22Rv1 (cell line): ENCODE data around the gene UBE2N.

Experiments
- ZFX ChIP-seq: fragments of 450-650 bp; IDR thresholded peaks from 2 replicates; pipeline ENCODE4 v1.6.1; 2017; ENCODE audit warnings: antibody characterized with exemption, borderline replicate concordance
- TF ChIP-seq, protein P1 (sequence below): fragments of 450-650 bp; IDR thresholded peaks from 2 replicates; pipeline ENCODE4 v1.5.1; 2017; ENCODE audit warnings: mild to moderate bottlenecking

DNA sequence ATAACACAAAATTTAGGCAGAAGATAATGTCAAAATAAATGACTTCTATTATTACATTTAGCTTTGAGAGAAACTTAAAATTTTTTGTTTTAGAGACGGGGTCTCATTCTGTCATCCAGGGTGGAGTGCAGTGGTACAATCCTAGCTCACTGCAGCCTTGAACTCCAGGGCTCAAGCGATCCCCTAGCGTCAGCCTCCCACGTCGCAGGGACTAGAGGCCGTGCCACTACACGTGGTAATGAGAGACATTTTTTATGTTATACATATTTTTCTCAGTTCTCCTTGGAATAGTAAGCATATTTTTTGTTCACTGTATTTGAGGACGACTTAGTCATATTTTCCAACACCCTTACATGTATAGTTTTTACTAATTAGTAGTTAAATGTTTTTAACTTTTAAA is 85.5 kb downstream of the UBE2N start:
- TF ChIP-seq, protein P1, sequence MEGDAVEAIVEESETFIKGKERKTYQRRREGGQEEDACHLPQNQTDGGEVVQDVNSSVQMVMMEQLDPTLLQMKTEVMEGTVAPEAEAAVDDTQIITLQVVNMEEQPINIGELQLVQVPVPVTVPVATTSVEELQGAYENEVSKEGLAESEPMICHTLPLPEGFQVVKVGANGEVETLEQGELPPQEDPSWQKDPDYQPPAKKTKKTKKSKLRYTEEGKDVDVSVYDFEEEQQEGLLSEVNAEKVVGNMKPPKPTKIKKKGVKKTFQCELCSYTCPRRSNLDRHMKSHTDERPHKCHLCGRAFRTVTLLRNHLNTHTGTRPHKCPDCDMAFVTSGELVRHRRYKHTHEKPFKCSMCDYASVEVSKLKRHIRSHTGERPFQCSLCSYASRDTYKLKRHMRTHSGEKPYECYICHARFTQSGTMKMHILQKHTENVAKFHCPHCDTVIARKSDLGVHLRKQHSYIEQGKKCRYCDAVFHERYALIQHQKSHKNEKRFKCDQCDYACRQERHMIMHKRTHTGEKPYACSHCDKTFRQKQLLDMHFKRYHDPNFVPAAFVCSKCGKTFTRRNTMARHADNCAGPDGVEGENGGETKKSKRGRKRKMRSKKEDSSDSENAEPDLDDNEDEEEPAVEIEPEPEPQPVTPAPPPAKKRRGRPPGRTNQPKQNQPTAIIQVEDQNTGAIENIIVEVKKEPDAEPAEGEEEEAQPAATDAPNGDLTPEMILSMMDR, result no peak
- TF ChIP-seq ZFX, result no peak
